Neuronal stem cell (in vitro differentiated cells): ENCODE results near the gene SOX1. TPM values are rescaled to one million over a fixed set of nuclear protein-coding genes. Genes with fewer than 3 reads are reported as not detected.

Experiments
- DNase-seq: peaks from one replicate; pipeline ENCODE4 v3.0.0-alpha.2; 2013; ENCODE audit warnings: low spot score
- H2AFZ ChIP-seq: one replicate; pipeline ENCODE4 v1.6.1; 2013; ENCODE audit warnings: mild to moderate bottlenecking, low read length, inconsistent platforms
- H2AK5ac ChIP-seq: 2 replicates; pipeline ENCODE4 v1.6.1; 2013; ENCODE audit warnings: low read depth, mild to moderate bottlenecking, inconsistent platforms, low read length, moderate library complexity, mixed read lengths
- H2BK120ac ChIP-seq: 2 replicates; pipeline ENCODE4 v1.6.1; 2013; ENCODE audit warnings: low read depth, mild to moderate bottlenecking, inconsistent platforms, low read length, moderate library complexity, mixed read lengths
- H2BK12ac ChIP-seq: one replicate; pipeline ENCODE4 v1.6.1; 2013; ENCODE audit warnings: low read length, inconsistent platforms
- H2BK15ac ChIP-seq: 2 replicates; pipeline ENCODE4 v1.6.1; 2013; ENCODE audit warnings: mild to moderate bottlenecking, low read length, inconsistent platforms, mixed read lengths
- H2BK5ac ChIP-seq: one replicate; pipeline ENCODE4 v1.6.1; 2013; ENCODE audit warnings: inconsistent platforms, mild to moderate bottlenecking, low read length, moderate library complexity
- H3K14ac ChIP-seq: one replicate; pipeline ENCODE4 v1.6.1; 2013; ENCODE audit warnings: low read length, inconsistent platforms
- H3K18ac ChIP-seq: 2 replicates; pipeline ENCODE4 v1.6.1; 2013; ENCODE audit warnings: low read length, inconsistent platforms
- H3K23ac ChIP-seq: 2 replicates; pipeline ENCODE4 v1.6.1; 2013; ENCODE audit warnings: low read depth, mild to moderate bottlenecking, mixed read lengths, low read length, inconsistent platforms; ENCODE audit not compliant: poor library complexity
- H3K27ac ChIP-seq: replicated peaks from 3 replicates; pipeline ENCODE4 v1.5.1; 2013; ENCODE audit warnings: low read length, inconsistent platforms
- H3K27me3 ChIP-seq, 3 experiments: 2 replicates each; pipeline ENCODE4 v1.6.1; 2013; ENCODE audit warnings: low read length in 3 of 3, mild to moderate bottlenecking in 2 of 3, inconsistent platforms in 1 of 3, low read depth in 1 of 3, mixed read lengths in 1 of 3, moderate library complexity in 1 of 3; ENCODE audit not compliant: control insufficient read depth in 3 of 3, insufficient read depth in 3 of 3
- H3K36me3 ChIP-seq, 2 donors: replicated peaks in 1 of 2; 2 replicates each; pipeline ENCODE4 v1.6.1; 2013; ENCODE audit warnings: low read length in 2 of 2; ENCODE audit not compliant: control insufficient read depth in 2 of 2, insufficient read depth in 2 of 2
- H3K4ac ChIP-seq: 2 replicates; pipeline ENCODE4 v1.6.1; 2013; ENCODE audit warnings: inconsistent platforms, mild to moderate bottlenecking, low read length, moderate library complexity
- H3K4me1 ChIP-seq, 2 donors: 1 replicate in 1 of 2; 2 replicates in 1 of 2; pipeline ENCODE4 v1.6.1; 2013; ENCODE audit warnings: low read length in 2 of 2, low read depth in 1 of 2; ENCODE audit not compliant: control insufficient read depth in 2 of 2, insufficient read depth in 1 of 2
- H3K4me2 ChIP-seq: one replicate; pipeline ENCODE4 v1.6.1; 2013; ENCODE audit warnings: mild to moderate bottlenecking, low read length, inconsistent platforms; ENCODE audit not compliant: insufficient read depth, poor library complexity, severe bottlenecking
- H3K4me3 ChIP-seq, 2 donors: 2 replicates each; pipeline ENCODE4 v1.5.1; 2013; ENCODE audit warnings: low read length in 2 of 2, mild to moderate bottlenecking in 2 of 2, inconsistent platforms in 1 of 2, moderate library complexity in 1 of 2
- H3K79me1 ChIP-seq: one replicate; pipeline ENCODE4 v1.6.1; 2013; ENCODE audit warnings: low read depth, mild to moderate bottlenecking, inconsistent platforms, low read length, moderate library complexity
- H3K9ac ChIP-seq: one replicate; pipeline ENCODE4 v1.6.1; 2013; ENCODE audit warnings: mild to moderate bottlenecking, low read depth, low read length, inconsistent platforms; ENCODE audit not compliant: poor library complexity
- H3K9me3 ChIP-seq, 2 donors: replicated peaks in 1 of 2; 2 replicates each; pipeline versions ENCODE3 to v1.6.1; 2013; ENCODE audit warnings: low read length in 2 of 2, mild to moderate bottlenecking in 2 of 2, inconsistent platforms in 1 of 2, low read depth in 1 of 2, mixed read lengths in 1 of 2, moderate library complexity in 1 of 2; ENCODE audit not compliant: control insufficient read depth in 2 of 2, insufficient read depth in 1 of 2
- H4K8ac ChIP-seq: one replicate; pipeline ENCODE4 v1.6.1; 2013; ENCODE audit warnings: low read depth, mild to moderate bottlenecking, inconsistent platforms, low read length, moderate library complexity
- H4K91ac ChIP-seq: one replicate; pipeline ENCODE4 v1.6.1; 2013; ENCODE audit warnings: low read length, low read depth, mild to moderate bottlenecking, inconsistent platforms; ENCODE audit not compliant: poor library complexity
- WGBS, 2 donors: extraction: QIAGEN DNeasy Blood & Tissue Kit; methylation state at CpG; one replicate each; pipeline ENCODE4 v1.1.7; 2013; ENCODE audit warnings: missing lambda C conversion rate in 2 of 2, mixed read lengths in 1 of 2; ENCODE audit not compliant: insufficient read length in 2 of 2, insufficient replicate concordance in 1 of 2; ENCODE audit errors: extremely low coverage in 2 of 2; 5-methylcytosine and 5-hydroxymethylcytosine counted together
- polyA plus RNA-seq, 2 experiments: library from polyadenylated mRNA; stranded (reverse); fragments of 200-250 nt; gene quantifications; one replicate each; pipeline ENCODE4 v1.2.3, GENCODE V29; 2013

SOX1 gene
- 12.8 TPM for polyA plus RNA-seq (2013, experiment 1 of 2)
- 14.4 TPM for polyA plus RNA-seq (2013, experiment 2 of 2)

- Histone ChIP-seq H3K9ac (peak within 1 kb of the TSS; percentile 96), H3K9me3 (peaks cover 3% of the 10 kb centered on the region in 2 donors), H2BK15ac (peak within 1 kb of the TSS; percentile 99), H4K91ac (no peak within 1 kb of the TSS), H2AFZ (peak within 1 kb of the TSS; percentile 94), H3K14ac (peak within 1 kb of the TSS; percentile 87), H3K4me1 (peaks cover 14 to 23% of the 10 kb centered on the region in 2 donors), H2BK120ac (peak within 1 kb of the TSS; percentile 99), H4K8ac (no peak within 1 kb of the TSS), H3K4me3 (peak within 1 kb of the TSS; percentile 89 to 95), H3K18ac (peak within 1 kb of the TSS; percentile 98), H3K27ac (peak within 1 kb of the TSS; percentile 61), H3K27me3 (peaks cover 2 to 62% (median 13%) of the 10 kb centered on the region in 3 experiments), H3K79me1 (peaks cover 2% of the 10 kb centered on the region), H2AK5ac (peak within 1 kb of the TSS; percentile 51), H3K4me2 (peak within 1 kb of the TSS; percentile 98), H3K36me3 (peaks cover 2 to 34% of the 10 kb centered on the region in 2 donors), H3K23ac (peak within 1 kb of the TSS; percentile 82), H2BK12ac (peak within 1 kb of the TSS; percentile 91), H2BK5ac (peak within 1 kb of the TSS; percentile 78), H3K4ac (peak within 1 kb of the TSS; percentile 57)
- no CpG with 5 or more reads among the region's 66 CpGs for WGBS, 2 donors
- DNase-seq: no peak
Measured at GRCh38 chr13:112067116-112067741, at the start of gene SOX1. SOX1 (plus strand) TSS chr13:112067149; CDS start chr13:112067659, 510 bp downstream.

- H3K9me3 ChIP-seq: peaks cover 6 to 11% of the 10 kb centered on the region in 2 donors
- H4K91ac ChIP-seq: no peak overlapping the region
- H4K8ac ChIP-seq: no peak overlapping the region
- no peak overlapping the region for H3K4me3 ChIP-seq
- H2AK5ac ChIP-seq: no peak overlapping the region
- H3K18ac ChIP-seq: no peak overlapping the region
- no CpG with 5 or more reads among the region's 11 CpGs for whole genome bisulfite sequencing, 2 donors
- no peak overlapping the region for H3K4me2 ChIP-seq
- H2AFZ ChIP-seq: no peak overlapping the region
- H3K27ac ChIP-seq: no peak overlapping the region
- peaks cover 0 to 2% of the 10 kb centered on the region in 2 donors for H3K4me1 ChIP-seq
- no peak for DNase-seq
- H3K27me3 ChIP-seq: no peaks in the 10 kb centered on the region
- H2BK12ac ChIP-seq: no peak overlapping the region
- no peak overlapping the region for H2BK120ac ChIP-seq
- no peak overlapping the region for H3K4ac ChIP-seq
- no peak overlapping the region for H3K9ac ChIP-seq
- no peaks in the 10 kb centered on the region for H3K79me1 ChIP-seq
- H3K23ac ChIP-seq: no peak overlapping the region
- H3K14ac ChIP-seq: no peak overlapping the region
- H2BK5ac ChIP-seq: no peak overlapping the region
- H2BK15ac ChIP-seq: no peak overlapping the region
- no peaks in the 10 kb centered on the region for H3K36me3 ChIP-seq
Measured at GRCh38 chr13:112024577-112024976, 42.4 kb upstream of the SOX1 start.

- H2BK15ac ChIP-seq: no peak overlapping the region
- no peak overlapping the region for H3K18ac ChIP-seq
- no peak overlapping the region for H4K8ac ChIP-seq
- no peak overlapping the region for H2AFZ ChIP-seq
- no peak overlapping the region for H2BK120ac ChIP-seq
- H2AK5ac ChIP-seq: peak overlapping the region; percentile 22
- no peak overlapping the region for H3K4me3 ChIP-seq
- H3K9ac ChIP-seq: no peak overlapping the region
- no peak overlapping the region for H4K91ac ChIP-seq
- no peaks in the 10 kb centered on the region for H3K79me1 ChIP-seq
- no peak overlapping the region for H3K27ac ChIP-seq
- no peak overlapping the region for H2BK12ac ChIP-seq
- no peak overlapping the region for H3K23ac ChIP-seq
- peaks cover 0 to 11% of the 10 kb centered on the region in 2 donors for H3K9me3 ChIP-seq
- peaks cover 0 to 2% of the 10 kb centered on the region in 2 donors for H3K4me1 ChIP-seq
- no peaks in the 10 kb centered on the region for H3K36me3 ChIP-seq
- peaks cover 0 to 10% (median 0%) of the 10 kb centered on the region in 3 experiments for H3K27me3 ChIP-seq
- no peak overlapping the region for H2BK5ac ChIP-seq
- WGBS, 2 donors: no CpG with 5 or more reads among the region's 11 CpGs
- H3K4me2 ChIP-seq: no peak overlapping the region
- DNase-seq: no peak
- H3K4ac ChIP-seq: no peak overlapping the region
- no peak overlapping the region for H3K14ac ChIP-seq
Measured at GRCh38 chr13:112027250-112027649, 39.7 kb upstream of the SOX1 start.

- peak overlapping the region; percentile 77 for H4K8ac ChIP-seq
- peak overlapping the region; percentile 85 for H3K14ac ChIP-seq
- no peak overlapping the region for H2BK12ac ChIP-seq
- no peak overlapping the region for H2BK120ac ChIP-seq
- H4K91ac ChIP-seq: no peak overlapping the region
- peaks cover 0 to 11% of the 10 kb centered on the region in 2 donors for H3K9me3 ChIP-seq
- H3K4me2 ChIP-seq: no peak overlapping the region
- H3K4me3 ChIP-seq: no peak overlapping the region
- no peak overlapping the region for H2AFZ ChIP-seq
- peak overlapping the region; percentile 12 for H2BK15ac ChIP-seq
- no peak for DNase-seq
- H3K23ac ChIP-seq: no peak overlapping the region
- no CpG with 5 or more reads among the region's 14 CpGs for WGBS, 2 donors
- H3K79me1 ChIP-seq: no peaks in the 10 kb centered on the region
- no peak overlapping the region for H3K27ac ChIP-seq
- H3K18ac ChIP-seq: peak overlapping the region; percentile 69
- no peak overlapping the region for H3K4ac ChIP-seq
- H3K4me1 ChIP-seq: peaks cover 0 to 2% of the 10 kb centered on the region in 2 donors
- H2AK5ac ChIP-seq: peak overlapping the region; percentile 22
- no peaks in the 10 kb centered on the region for H3K36me3 ChIP-seq
- H3K27me3 ChIP-seq: peaks cover 0 to 10% (median 0%) of the 10 kb centered on the region in 3 experiments
- peak overlapping the region; percentile 27 for H2BK5ac ChIP-seq
- H3K9ac ChIP-seq: no peak overlapping the region
Measured at GRCh38 chr13:112028481-112028880, 38.5 kb upstream of the SOX1 start.
